HFF-Myc (cell line): ENCODE results near the gene MAB21L2.

Experiments used
- DNase-seq: peaks from one replicate; pipeline ENCODE4 v3.0.0-alpha.2; 2011; ENCODE audit warnings: low read depth; ENCODE audit errors: extremely low read depth
- H3K4me3 ChIP-seq: replicated peaks from 2 replicates; pipeline ENCODE4 v1.5.1; 2011; ENCODE audit warnings: low read depth, mild to moderate bottlenecking, control low read depth, low read length
- TF ChIP-seq, protein P1 (sequence below): IDR thresholded peaks from 2 replicates; pipeline ENCODE4 v1.5.1; 2012; ENCODE audit warnings: mild to moderate bottlenecking, low read depth, low read length, control low read depth; ENCODE audit errors: missing control alignments

The MAB21L2 gene

DNA sequence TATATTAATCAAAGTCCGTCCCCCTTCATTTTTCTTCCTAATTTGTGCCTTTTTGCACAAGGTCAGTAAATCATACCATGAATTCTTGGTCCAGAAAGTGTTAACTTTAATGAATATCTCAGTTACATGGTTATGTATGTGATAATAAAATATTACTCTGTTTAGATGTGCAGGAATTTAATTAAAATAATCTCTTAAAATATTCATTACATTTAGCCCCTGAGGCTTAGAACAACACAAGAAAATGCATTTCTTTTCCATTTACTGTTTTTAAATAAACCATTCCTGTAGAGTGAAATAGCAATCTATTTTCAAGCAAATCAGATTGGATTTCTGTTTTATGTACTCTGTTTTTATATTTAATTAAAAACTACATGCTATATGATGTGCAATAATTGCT, 17.6 kb downstream of the MAB21L2 start:
- TF ChIP-seq, protein P1, sequence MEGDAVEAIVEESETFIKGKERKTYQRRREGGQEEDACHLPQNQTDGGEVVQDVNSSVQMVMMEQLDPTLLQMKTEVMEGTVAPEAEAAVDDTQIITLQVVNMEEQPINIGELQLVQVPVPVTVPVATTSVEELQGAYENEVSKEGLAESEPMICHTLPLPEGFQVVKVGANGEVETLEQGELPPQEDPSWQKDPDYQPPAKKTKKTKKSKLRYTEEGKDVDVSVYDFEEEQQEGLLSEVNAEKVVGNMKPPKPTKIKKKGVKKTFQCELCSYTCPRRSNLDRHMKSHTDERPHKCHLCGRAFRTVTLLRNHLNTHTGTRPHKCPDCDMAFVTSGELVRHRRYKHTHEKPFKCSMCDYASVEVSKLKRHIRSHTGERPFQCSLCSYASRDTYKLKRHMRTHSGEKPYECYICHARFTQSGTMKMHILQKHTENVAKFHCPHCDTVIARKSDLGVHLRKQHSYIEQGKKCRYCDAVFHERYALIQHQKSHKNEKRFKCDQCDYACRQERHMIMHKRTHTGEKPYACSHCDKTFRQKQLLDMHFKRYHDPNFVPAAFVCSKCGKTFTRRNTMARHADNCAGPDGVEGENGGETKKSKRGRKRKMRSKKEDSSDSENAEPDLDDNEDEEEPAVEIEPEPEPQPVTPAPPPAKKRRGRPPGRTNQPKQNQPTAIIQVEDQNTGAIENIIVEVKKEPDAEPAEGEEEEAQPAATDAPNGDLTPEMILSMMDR, result no peak
- H3K4me3 ChIP-seq, result no peak overlapping the region
- DNase-seq, result no peak

DNA sequence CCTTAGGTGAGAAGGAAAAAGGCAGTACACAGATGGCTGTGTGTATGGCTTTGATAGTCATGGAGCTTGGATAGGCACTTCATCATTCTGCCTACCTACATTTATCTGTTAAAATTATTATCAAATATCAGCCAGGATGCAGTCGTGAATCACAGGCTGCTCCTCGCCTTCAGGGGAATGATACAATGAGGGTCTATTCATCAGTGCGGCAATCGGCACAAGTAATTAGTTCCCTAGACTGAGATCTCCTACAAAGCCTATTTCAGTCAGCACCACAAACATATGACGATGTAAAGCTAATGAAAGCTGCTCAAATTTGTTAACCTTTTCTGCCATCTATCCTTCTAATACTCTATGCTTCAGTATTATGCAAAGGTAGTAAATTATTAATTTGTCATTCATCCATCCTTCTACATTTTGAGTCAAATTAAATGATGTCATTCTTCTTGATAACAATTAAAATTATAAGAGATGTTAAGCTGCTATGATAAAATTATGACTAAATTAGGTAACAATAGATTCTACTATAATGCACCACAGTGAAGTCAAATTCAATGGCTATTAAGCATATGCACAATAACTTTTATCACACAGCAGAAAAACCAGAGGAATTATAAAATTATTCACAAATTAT, 19.0 kb downstream of the MAB21L2 start:
- DNase-seq, result no peak
- TF ChIP-seq, protein P1, result no peak
- H3K4me3 ChIP-seq, result no peak overlapping the region

DNA sequence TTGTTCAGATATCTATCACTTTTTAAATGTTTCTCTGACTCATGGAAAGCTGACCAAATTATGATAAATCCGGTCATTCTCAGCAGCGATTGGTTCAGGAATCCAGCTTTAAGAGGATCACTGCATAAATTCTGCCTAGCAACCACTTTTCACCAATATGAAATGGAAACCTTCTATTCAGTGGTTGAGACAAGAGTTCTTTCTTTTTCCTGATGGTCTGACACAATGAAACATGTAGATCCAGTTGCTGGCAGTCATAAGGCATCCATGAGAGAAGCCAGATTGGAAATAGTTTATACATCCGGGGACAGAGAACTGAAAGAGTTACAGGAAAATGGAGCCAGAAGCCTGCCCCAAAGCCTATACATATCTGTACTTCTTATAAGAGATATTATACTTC, 27.2 kb downstream of the MAB21L2 start:
- DNase-seq, result no peak
- TF ChIP-seq, protein P1, result no peak
- no peak overlapping the region for H3K4me3 ChIP-seq

- H3K4me3 ChIP-seq, result no peak overlapping the region
- TF ChIP-seq, protein P1, result no peak
- DNase-seq, result no peak
Observed at GRCh38 chr4:150619042-150619441, 37.1 kb downstream of the MAB21L2 start.

DNA sequence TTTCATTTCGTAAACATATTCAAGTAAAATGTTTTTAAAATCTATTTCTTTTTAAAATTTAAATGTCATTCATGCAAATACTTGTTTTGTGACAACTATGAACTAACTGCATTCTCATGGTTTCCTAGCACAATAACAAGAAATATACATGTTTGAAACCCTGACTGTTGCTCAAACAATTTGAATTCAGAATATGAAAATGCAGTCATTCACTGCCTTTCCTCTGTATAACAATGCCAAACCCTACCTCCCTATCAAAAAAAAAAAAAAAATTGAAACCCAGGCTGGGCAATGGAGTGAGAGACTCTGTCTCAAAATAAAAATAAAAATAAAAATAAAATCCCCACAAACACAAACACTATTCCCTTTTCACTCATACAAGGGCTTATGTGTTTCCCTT, 42.1 kb downstream of the MAB21L2 start:
- no peak overlapping the region for H3K4me3 ChIP-seq
- no peak for DNase-seq
- TF ChIP-seq, protein P1, result no peak

- TF ChIP-seq, protein P1, result no peak
- no peak overlapping the region for H3K4me3 ChIP-seq
- DNase-seq, result no peak
Observed at GRCh38 chr4:150625033-150625432, 43.1 kb downstream of the MAB21L2 start.

GRCh38 chr4:150628073-150628472, 46.1 kb downstream of the MAB21L2 start:
- TF ChIP-seq, protein P1, result no peak
- no peak for DNase-seq
- no peak overlapping the region for H3K4me3 ChIP-seq
